Liver (tissue), 9 donors: ENCODE measurements around the gene PACSIN2. TPM values are rescaled to one million over a fixed set of nuclear protein-coding genes. Genes with fewer than 3 reads are reported as not detected.

ENCODE experiments used
- DNase-seq: peaks from one replicate; pipeline ENCODE4 v3.0.0-alpha.2; 2017; ENCODE audit warnings: low spot score
- H3K27ac ChIP-seq, 2 donors: one replicate each; pipeline ENCODE4 v1.7.0; 2013; ENCODE audit warnings: inconsistent platforms in 2 of 2, low read length in 2 of 2, control low read depth in 1 of 2, low read depth in 1 of 2, mild to moderate bottlenecking in 1 of 2
- H3K27me3 ChIP-seq, 4 donors: one replicate each; pipeline versions ENCODE4 v1.6.1 to v1.7.0; 2013; ENCODE audit warnings: low read length in 3 of 4, inconsistent platforms in 1 of 4, mild to moderate bottlenecking in 1 of 4, moderate library complexity in 1 of 4; ENCODE audit not compliant: control insufficient read depth in 4 of 4, insufficient read depth in 4 of 4
- H3K36me3 ChIP-seq, 4 donors: one replicate each; pipeline versions ENCODE4 v1.6.1 to v1.7.0; 2013; ENCODE audit warnings: low read length in 3 of 4, mild to moderate bottlenecking in 3 of 4, low read depth in 1 of 4, moderate library complexity in 1 of 4; ENCODE audit not compliant: control insufficient read depth in 4 of 4, insufficient read depth in 3 of 4
- H3K4me1 ChIP-seq, 4 donors: one replicate each; pipeline versions ENCODE4 v1.6.1 to v1.7.0; 2013; ENCODE audit warnings: low read length in 3 of 4, mild to moderate bottlenecking in 3 of 4, moderate library complexity in 1 of 4; ENCODE audit not compliant: control insufficient read depth in 4 of 4, insufficient read depth in 4 of 4
- H3K4me3 ChIP-seq, 3 donors: one replicate each; pipeline versions ENCODE4 v1.6.1 to v1.7.0; 2013; ENCODE audit warnings: low read length in 3 of 3, control low read depth in 1 of 3, low read depth in 1 of 3, mild to moderate bottlenecking in 1 of 3
- H3K9ac ChIP-seq, 2 donors: one replicate each; pipeline ENCODE4 v1.7.0; 2013; ENCODE audit warnings: low read length in 2 of 2, mild to moderate bottlenecking in 2 of 2, moderate library complexity in 2 of 2, control low read depth in 1 of 2, low read depth in 1 of 2
- H3K9me3 ChIP-seq, 4 donors: one replicate each; pipeline versions ENCODE4 v1.6.1 to v1.7.0; 2013; ENCODE audit warnings: low read length in 3 of 4; ENCODE audit not compliant: control insufficient read depth in 4 of 4
- EGR1 ChIP-seq, 2 donors: IDR thresholded peaks; 2 replicates each; pipeline ENCODE4 v1.6.1; 2016 to 2018; ENCODE audit warnings: antibody characterized with exemption in 2 of 2, low read depth in 2 of 2
- FOXA2 ChIP-seq: IDR thresholded peaks from 2 replicates; pipeline ENCODE4 v1.6.1; 2016; ENCODE audit warnings: antibody characterized with exemption
- GABPA ChIP-seq, 2 donors: IDR thresholded peaks in 1 of 2; conservative IDR thresholded peaks in 1 of 2; 2 replicates each; pipeline ENCODE4 v1.6.1; 2016; ENCODE audit warnings: antibody characterized with exemption in 2 of 2, mild to moderate bottlenecking in 1 of 2, moderate library complexity in 1 of 2
- HNF4G ChIP-seq: IDR thresholded peaks from 2 replicates; pipeline ENCODE4 v1.6.1; 2016; ENCODE audit warnings: antibody characterized with exemption
- JUND ChIP-seq, 2 donors: IDR thresholded peaks; 2 replicates each; pipeline ENCODE4 v1.6.1; 2016; ENCODE audit warnings: antibody characterized with exemption in 2 of 2
- MAX ChIP-seq: IDR thresholded peaks from 2 replicates; pipeline ENCODE4 v1.6.1; 2016; ENCODE audit warnings: antibody characterized with exemption
- NR2F2 ChIP-seq: IDR thresholded peaks from 2 replicates; pipeline ENCODE4 v1.6.1; 2016; ENCODE audit warnings: antibody characterized with exemption
- REST ChIP-seq: IDR thresholded peaks from 2 replicates; pipeline ENCODE4 v1.6.1; 2016; ENCODE audit warnings: antibody characterized with exemption, mild to moderate bottlenecking
- RXRA ChIP-seq, 2 donors: IDR thresholded peaks; 2 replicates each; pipeline ENCODE4 v1.6.1; 2017 to 2018; ENCODE audit warnings: antibody characterized with exemption in 2 of 2, mild to moderate bottlenecking in 1 of 2
- SP1 ChIP-seq: IDR thresholded peaks from 2 replicates; pipeline ENCODE4 v1.6.1; 2018; ENCODE audit warnings: antibody characterized with exemption, mild to moderate bottlenecking
- YY1 ChIP-seq: IDR thresholded peaks from 2 replicates; pipeline ENCODE4 v1.6.1; 2016; ENCODE audit warnings: antibody characterized with exemption, mild to moderate bottlenecking
- ZBTB33 ChIP-seq: IDR thresholded peaks from 2 replicates; pipeline ENCODE4 v1.6.1; 2016; ENCODE audit warnings: antibody characterized with exemption
- WGBS: extraction: QIAGEN DNeasy Blood & Tissue Kit; methylation state at CpG from one replicate; pipeline ENCODE4 v1.1.7; 2013; 5-methylcytosine and 5-hydroxymethylcytosine counted together
- polyA plus RNA-seq, 2 donors: library from polyadenylated mRNA; stranded (reverse) in 1 of 2; unstranded in 1 of 2; fragments of 200-250 nt in 1 of 2; fragments of >200 nt in 1 of 2; fragmentation: Nextera tagmentation in 1 of 2; extraction: Ambion mirVana in 1 of 2; gene quantifications; one replicate each; pipeline versions ENCODE4 v1.2.1 to v1.2.3, GENCODE V29; 2013 to 2015
- total RNA-seq, 2 donors: library from RNA; depleted of rRNA; stranded (reverse); fragments of >200 nt; gene quantifications; one replicate each; pipeline ENCODE4 v1.2.3, GENCODE V29; 2014
- TF ChIP-seq, protein P1 (sequence below): IDR thresholded peaks from 2 replicates; pipeline ENCODE4 v1.6.1; 2016; ENCODE audit warnings: antibody characterized with exemption
- donor health status: healthy.
- donor health status: healthy.
- donor health status: healthy.
- donor health status: healthy.
- donor health status: healthy.

PACSIN2 gene
- total and polyA plus RNA-seq, 4 donors = 9.1 to 31.4 (median 17.0) TPM

DNA sequence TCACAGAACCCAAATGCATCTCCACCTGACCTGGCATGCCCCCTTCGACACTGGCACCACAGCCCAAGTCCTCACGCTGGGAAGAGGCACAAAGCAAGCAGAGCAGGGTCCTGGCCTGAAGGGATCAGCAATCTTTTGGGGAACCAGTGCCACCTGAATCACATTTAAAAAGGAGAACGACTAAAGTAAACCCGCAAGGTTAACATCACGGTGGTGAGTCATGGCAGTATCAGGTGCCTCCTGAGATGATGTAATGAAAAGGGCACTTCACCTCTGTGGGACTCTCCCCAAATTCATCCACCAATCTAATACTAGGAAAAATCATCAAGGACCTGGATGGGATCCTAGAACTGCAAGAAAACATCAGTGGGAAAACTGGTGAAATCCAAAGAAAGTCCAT is 44.9 kb downstream of the PACSIN2 start:
- no peaks in the 10 kb centered on the region for H3K27me3 ChIP-seq
- DNase-seq = no peak

GRCh38 chr22:42969348-42969975 is 45.5 kb downstream of the PACSIN2 start:
- no peaks in the 10 kb centered on the region for H3K9me3 ChIP-seq
- no peak overlapping the region for H3K4me3 ChIP-seq
- TF ChIP-seq YY1 (no peak), MAX (no peak), ZBTB33 (no peak), SP1 (no peak), EGR1 (IDR thresholded peaks at IDR 0.05; ENCODE audit: low read depth in 2 of 2) (no peak), GABPA (IDR thresholded peaks at IDR 0.05 in 1 of 2, conservative IDR thresholded peaks at IDR 0.05 in 1 of 2) (no peak), NR2F2 (no peak), REST (no peak), JUND (IDR thresholded peaks at IDR 0.05) (no peak), FOXA2 (no peak), RXRA (IDR thresholded peaks at IDR 0.05) (no peak), HNF4G (no peak)
- TF ChIP-seq, protein P1, sequence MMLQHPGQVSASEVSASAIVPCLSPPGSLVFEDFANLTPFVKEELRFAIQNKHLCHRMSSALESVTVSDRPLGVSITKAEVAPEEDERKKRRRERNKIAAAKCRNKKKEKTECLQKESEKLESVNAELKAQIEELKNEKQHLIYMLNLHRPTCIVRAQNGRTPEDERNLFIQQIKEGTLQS = no peak
- WGBS = 97% methylated on average over 12 of the region's 12 CpGs
- H3K4me1 ChIP-seq = peaks cover 2 to 14% (median 11%) of the 10 kb centered on the region in 4 donors
- no peak for DNase-seq
- peak overlapping the region in 1 of 2 donors; percentile 18 for H3K27ac ChIP-seq
- H3K27me3 ChIP-seq = no peaks in the 10 kb centered on the region
- H3K36me3 ChIP-seq = no peaks in the 10 kb centered on the region
- no peak overlapping the region for H3K9ac ChIP-seq

More for the DNA sequence above, 44.9 kb downstream of the PACSIN2 start:
- Histone ChIP-seq H3K36me3 (no peaks in the 10 kb centered on the region), H3K4me1 (peaks cover 2 to 14% (median 11%) of the 10 kb centered on the region in 4 donors), H3K4me3 (no peak overlapping the region), H3K9me3 (no peaks in the 10 kb centered on the region), H3K27ac (peak overlapping the region in 1 of 2 donors; percentile 18), H3K9ac (no peak overlapping the region)
- 88% methylated on average over 5 of the region's 5 CpGs for WGBS
- no peak for TF ChIP-seq REST
- TF ChIP-seq JUND (IDR thresholded peaks at IDR 0.05) = peak in 1 of 2 donors; percentile 19
